ENCODE results near the gene SMG6.
A peak's percentile ranks its signal among the peaks of the same experiment; 100 is the strongest.
"Not testable (repeated sequence)": the region's sequence is repeated elsewhere in the genome, so short reads cannot be mapped to it uniquely, and the experiment has no call there.

Gene SMG6

DNA sequence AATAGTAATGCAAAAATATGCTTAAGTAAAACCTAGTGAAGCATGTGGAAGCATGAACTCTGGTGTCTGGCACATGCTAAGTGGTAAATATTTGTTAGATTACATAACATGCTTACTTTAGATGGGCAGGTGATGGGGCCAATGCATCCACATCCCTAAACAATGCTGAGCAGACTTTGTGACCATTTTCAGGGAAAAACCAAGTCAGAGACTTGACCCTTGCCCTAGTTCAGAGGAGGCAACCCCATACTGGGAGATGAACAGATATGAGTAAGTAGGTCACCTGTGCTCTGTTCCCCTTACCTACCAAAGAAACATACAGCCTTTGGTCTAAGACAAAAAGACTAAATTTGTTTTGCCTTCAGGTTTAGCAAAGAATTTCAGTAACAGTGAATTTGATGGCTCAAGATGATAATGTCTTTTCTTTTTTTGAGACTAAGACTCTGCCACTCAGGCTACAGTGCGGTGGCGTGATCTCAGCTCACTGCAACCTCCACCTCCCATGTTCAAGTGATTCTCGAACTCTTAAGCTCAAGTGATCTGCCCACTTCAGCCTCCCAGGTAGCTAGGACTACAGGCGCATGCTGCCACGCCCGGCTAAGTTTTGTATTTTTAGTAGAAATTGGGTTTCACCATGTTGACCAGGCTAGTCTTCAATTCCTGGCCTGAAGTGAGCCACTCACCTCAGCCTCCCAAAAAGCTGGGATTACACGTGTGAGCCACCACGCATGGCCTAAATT lies 157.3 kb downstream of the SMG6 start:
- H3K4me3 ChIP-seq (ENCODE audit: low read depth, low read length): no peak overlapping the region
- TF ChIP-seq, protein P1, sequence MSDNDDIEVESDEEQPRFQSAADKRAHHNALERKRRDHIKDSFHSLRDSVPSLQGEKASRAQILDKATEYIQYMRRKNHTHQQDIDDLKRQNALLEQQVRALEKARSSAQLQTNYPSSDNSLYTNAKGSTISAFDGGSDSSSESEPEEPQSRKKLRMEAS (IDR thresholded peaks at IDR 0.05; ENCODE audit: low read depth, low read length): no peak
- TF ChIP-seq MYC (IDR thresholded peaks at IDR 0.05; ENCODE audit: low read depth, low read length): no peak
- TF ChIP-seq POLR2A (IDR thresholded peaks at IDR 0.05; ENCODE audit: extremely low read depth, insufficient read length): no peak
- TF ChIP-seq, protein P2, sequence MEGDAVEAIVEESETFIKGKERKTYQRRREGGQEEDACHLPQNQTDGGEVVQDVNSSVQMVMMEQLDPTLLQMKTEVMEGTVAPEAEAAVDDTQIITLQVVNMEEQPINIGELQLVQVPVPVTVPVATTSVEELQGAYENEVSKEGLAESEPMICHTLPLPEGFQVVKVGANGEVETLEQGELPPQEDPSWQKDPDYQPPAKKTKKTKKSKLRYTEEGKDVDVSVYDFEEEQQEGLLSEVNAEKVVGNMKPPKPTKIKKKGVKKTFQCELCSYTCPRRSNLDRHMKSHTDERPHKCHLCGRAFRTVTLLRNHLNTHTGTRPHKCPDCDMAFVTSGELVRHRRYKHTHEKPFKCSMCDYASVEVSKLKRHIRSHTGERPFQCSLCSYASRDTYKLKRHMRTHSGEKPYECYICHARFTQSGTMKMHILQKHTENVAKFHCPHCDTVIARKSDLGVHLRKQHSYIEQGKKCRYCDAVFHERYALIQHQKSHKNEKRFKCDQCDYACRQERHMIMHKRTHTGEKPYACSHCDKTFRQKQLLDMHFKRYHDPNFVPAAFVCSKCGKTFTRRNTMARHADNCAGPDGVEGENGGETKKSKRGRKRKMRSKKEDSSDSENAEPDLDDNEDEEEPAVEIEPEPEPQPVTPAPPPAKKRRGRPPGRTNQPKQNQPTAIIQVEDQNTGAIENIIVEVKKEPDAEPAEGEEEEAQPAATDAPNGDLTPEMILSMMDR (IDR thresholded peaks at IDR 0.05; ENCODE audit: low read depth, low read length): no peak
- no peak for DNase-seq (ENCODE audit: low read depth)

DNA sequence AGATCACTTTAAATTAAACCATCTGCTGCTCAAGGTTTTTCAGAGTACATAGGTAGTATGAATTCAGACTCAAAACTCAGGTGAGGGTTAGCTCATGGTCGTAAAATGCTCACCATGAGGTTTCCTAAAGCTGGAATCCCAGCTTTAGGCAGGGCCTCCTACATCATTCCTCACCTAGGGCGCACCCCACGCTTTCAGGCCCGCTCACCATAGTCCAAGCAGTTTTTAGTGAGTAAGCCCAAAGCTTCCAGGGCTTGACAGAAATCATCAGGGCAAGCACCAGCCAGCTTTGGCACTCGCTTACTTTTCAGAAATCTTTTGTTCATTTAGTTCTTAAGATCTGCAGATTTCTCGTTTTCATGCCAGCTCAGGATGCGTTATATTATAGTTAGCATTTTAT lies 158.9 kb downstream of the SMG6 start:
- no peak overlapping the region for H3K4me3 ChIP-seq (ENCODE audit: low read depth, low read length)
- TF ChIP-seq, protein P1 (IDR thresholded peaks at IDR 0.05; ENCODE audit: low read depth, low read length): no peak
- no peak for TF ChIP-seq POLR2A (IDR thresholded peaks at IDR 0.05; ENCODE audit: extremely low read depth, insufficient read length)
- TF ChIP-seq MYC (IDR thresholded peaks at IDR 0.05; ENCODE audit: low read depth, low read length): no peak
- TF ChIP-seq, protein P2 (IDR thresholded peaks at IDR 0.05; ENCODE audit: low read depth, low read length): no peak

DNA sequence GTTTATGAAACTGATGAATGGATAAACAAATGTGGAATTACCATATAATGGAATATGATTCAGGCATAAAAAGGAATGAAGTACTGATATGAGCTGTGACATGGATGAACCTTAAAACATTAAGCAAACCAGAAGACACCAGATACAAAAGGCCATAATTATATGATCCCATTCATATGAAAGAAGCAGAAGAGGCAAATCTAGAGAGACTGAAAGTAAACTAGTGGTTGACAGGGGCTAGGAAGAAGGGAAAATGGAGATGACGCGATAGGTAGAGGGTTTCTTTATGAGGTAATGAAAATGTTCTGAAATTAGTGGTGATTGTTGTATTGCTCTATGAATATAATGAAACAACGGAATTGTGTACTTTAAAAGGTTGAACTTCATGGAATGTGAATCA lies 160.3 kb downstream of the SMG6 start:
- DNase-seq (ENCODE audit: low read depth): no peak
- H3K4me3 ChIP-seq (ENCODE audit: low read depth, low read length): no peak overlapping the region
- TF ChIP-seq POLR2A (IDR thresholded peaks at IDR 0.05; ENCODE audit: extremely low read depth, insufficient read length): no peak
- TF ChIP-seq, protein P1 (IDR thresholded peaks at IDR 0.05; ENCODE audit: low read depth, low read length): no peak
- no peak for TF ChIP-seq MYC (IDR thresholded peaks at IDR 0.05; ENCODE audit: low read depth, low read length)

More for the DNA sequence above, 158.9 kb downstream of the SMG6 start:
- DNase-seq (ENCODE audit: low read depth): no peak

DNA sequence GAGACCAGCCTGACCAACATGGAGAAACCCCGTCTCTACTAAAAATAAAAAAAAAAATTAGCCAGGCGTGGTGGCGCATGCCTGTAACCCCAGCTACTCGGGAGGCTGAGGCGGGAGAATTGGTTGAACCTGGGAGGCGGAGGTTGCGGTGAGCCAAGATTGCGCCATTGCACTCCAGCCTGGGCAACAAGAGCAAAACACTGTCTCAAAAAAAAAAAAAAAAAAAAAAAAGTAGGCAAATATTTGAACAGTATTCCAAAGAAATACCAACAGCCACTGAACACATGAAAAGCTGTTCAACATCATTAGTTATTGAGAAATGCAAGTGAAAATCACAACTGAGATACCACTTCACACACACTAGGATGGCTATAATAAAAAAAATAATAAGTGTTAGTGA lies 160.9 kb downstream of the SMG6 start:
- DNase-seq (ENCODE audit: low read depth); H3K4me3 ChIP-seq (ENCODE audit: low read depth, low read length): not testable (repeated sequence)

DNA sequence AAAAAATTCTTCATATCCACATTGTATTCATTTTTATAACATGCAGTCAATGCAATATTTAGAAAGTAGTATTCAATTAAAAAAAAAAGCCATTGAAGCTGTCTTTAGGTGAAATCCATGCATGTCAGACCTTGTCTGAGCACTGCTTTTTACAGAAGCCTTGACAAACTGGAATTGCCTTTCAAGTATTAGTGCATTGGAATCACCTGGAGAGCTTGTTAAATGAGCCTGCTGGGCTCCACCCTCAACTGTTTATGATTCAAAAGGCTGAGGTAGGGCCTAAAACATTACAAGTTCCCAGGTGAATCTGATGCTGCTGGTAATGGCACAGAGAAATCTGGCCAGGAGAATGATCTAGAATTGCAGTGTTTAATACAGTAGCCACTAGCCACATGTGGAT lies 162.9 kb downstream of the SMG6 start:
- H3K4me3 ChIP-seq (ENCODE audit: low read depth, low read length): no peak overlapping the region
- TF ChIP-seq MYC (IDR thresholded peaks at IDR 0.05; ENCODE audit: low read depth, low read length) (no peak), POLR2A (IDR thresholded peaks at IDR 0.05; ENCODE audit: extremely low read depth, insufficient read length) (no peak)
- TF ChIP-seq, protein P1 (IDR thresholded peaks at IDR 0.05; ENCODE audit: low read depth, low read length): no peak
- TF ChIP-seq, protein P2 (IDR thresholded peaks at IDR 0.05; ENCODE audit: low read depth, low read length): no peak
- DNase-seq (ENCODE audit: low read depth): no peak

DNA sequence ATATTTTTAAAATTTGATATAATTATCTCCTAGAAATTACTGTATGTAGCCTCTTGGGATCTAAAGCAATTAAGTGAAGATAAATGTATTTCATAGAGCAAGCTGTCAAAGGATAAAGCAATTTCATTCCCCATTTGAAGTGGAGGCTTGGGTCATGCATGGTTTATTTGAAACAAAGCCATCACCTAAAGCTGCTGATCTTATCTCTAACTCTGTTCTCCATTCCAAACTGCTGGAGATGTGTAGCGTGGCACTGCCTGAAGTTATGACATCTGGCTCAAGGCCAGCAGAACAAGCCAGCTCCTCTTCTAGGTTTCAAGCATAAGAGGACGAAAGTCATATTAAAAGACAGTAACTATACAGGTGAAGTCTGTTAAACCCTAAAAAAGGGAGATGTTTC lies 164.8 kb downstream of the SMG6 start:
- no peak overlapping the region for H3K4me3 ChIP-seq (ENCODE audit: low read depth, low read length)
- DNase-seq (ENCODE audit: low read depth): peak; percentile 64
- TF ChIP-seq, protein P1 (IDR thresholded peaks at IDR 0.05; ENCODE audit: low read depth, low read length): no peak
- TF ChIP-seq, protein P2 (IDR thresholded peaks at IDR 0.05; ENCODE audit: low read depth, low read length): no peak

DNA sequence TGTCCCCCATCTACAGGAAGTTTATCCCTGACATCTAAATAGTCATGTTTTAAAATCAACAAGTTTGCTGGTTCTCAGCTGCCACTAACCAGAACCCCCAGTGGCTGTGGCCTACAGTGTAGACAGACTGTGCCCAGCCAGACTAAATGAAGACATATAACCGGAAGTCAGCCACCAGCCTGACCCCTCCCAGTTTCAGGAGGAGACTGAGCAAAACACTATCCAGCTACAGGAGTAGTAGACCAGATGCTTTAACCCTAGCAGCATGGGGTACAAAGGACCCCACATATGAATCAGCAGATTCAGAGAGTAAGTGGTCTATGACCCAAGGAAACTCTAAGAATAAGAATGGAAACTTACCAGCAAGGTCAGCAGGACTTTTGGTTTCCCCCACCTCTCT lies 165.3 kb downstream of the SMG6 start:
- TF ChIP-seq, protein P2 (IDR thresholded peaks at IDR 0.05; ENCODE audit: low read depth, low read length): no peak
- TF ChIP-seq MYC (IDR thresholded peaks at IDR 0.05; ENCODE audit: low read depth, low read length) (no peak), POLR2A (IDR thresholded peaks at IDR 0.05; ENCODE audit: extremely low read depth, insufficient read length) (no peak)
- TF ChIP-seq, protein P1 (IDR thresholded peaks at IDR 0.05; ENCODE audit: low read depth, low read length): no peak
- DNase-seq (ENCODE audit: low read depth): peak; percentile 62
- no peak overlapping the region for H3K4me3 ChIP-seq (ENCODE audit: low read depth, low read length)
